Stimulated activated CD8-positive, alpha-beta memory T cell treated with anti-CD3 and anti-CD28 coated beads, Interleukin-12 subunit alpha, Interleukin-12 subunit beta, amount 100 ng/mL, for 24 hours (primary cell): Measurements from ENCODE around the gene MFN1.

Experiments
- DNase-seq: peaks from one replicate; pipeline ENCODE4 v3.0.0-alpha.2; 2020; ENCODE audit errors: extremely low read depth

MFN1 gene

DNA sequence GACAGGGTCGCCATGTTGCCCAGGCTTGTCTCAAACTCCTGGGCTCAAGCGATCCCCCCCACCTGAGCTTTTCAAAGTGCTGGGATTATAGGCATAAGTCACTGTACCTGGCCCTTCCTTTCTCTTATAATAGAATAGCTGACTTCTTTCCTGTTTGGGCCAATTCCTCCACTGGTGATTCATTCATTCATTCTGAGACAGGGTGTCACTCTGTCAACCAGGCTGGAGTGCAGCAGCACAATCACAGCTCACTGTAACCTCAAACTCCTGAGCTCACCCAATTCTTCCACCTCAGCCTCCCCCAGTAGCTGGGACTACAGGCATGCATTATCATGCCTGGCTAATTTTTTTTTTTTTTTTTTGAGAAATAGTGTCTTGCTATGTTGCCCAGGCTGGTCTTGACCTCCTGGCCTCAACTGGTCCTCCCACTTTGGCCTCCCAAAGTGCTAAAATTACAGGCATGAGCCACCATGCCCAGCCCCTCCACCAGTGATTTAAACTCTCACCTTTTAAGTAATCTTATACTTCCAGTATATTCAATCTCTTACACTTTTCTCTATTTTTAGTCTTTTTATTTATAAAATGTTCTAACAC, 82.9 kb downstream of the MFN1 start:
- DNase-seq, result no peak

DNA sequence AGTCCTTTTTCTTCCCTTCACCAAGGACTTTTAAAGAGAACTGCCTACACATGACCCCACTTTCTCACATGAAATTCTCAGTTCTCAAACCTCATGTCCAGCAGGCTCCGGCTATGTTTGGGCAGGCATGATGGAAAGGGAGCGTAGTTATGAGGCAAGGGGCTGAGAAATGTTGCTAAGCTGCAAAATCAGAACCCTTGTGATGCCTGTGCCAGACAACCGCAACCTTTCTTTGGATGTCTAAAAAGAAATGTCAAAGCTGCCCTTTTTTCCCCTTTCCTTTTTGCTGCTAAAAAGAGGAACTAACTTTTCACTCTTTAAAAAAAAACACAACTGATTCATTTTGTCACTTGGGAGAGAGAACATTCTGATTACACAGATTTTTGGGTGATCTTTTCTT, 84.5 kb downstream of the MFN1 start:
- no peak for DNase-seq

DNA sequence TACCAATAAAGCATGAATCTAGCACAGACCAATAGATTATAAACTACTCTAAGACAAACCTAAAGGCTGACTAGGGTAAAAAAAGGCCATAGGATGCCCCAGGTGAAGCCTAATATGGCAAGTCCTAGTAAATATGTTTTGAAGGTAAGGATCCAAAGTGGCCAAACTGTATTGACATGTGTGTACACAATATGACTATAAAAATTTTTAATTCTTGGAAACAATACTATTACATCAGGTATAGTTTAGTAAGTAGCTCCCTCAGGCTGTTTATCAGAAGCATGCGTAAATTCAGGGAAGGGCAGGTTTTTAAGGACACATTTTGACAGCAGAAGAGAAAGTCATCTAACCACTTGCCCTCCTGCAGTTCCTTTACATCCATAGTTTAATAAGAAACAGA, 84.9 kb downstream of the MFN1 start:
- no peak for DNase-seq

DNA sequence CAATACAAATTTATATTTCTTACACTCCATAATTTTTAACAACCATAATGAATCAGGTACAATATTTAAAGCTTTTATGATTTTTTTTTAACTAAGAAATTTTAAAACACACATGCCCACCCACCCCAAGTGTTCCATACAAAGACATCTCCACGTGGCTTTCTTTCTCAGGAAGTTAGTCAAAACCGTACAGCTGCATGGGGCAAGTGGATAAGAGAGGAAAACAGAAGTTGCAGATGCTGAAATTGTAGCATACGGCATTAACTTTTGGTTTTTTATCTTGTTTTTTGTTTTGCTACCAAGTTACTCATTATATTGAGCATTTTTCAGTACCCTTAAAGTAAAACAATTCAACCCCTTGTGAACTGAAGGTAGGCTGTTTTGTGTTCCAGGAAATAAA, 89.0 kb downstream of the MFN1 start:
- no peak for DNase-seq

DNA sequence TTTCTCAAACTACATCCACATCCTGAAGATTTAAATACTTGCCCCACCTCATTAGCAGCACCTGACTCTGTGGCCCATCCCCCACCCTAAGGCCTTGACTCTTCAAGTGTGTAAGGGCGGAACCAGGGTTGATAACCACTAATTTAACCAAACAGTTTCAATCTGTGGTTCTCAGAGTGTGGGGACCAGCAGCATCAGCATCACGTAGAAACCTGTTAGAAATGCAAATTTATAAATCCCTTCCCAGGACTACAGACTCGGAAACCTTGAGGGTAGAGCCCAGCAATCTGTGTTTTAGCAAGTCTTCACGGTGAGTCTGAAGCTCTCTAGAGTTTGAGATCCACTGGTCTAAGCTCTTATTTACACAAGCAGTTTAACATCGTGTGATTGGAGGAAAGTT, 91.3 kb downstream of the MFN1 start:
- no peak for DNase-seq
